Loucy (cell line): ENCODE measurements around the gene TNIP1.

Experiments used
- CTCF ChIP-seq: fragments of 200-600 bp; sonication (generic); conservative IDR thresholded peaks from 2 replicates; pipeline ENCODE4 v1.5.1; 2014; ENCODE audit warnings: mild to moderate bottlenecking, antibody characterized with exemption, low read length
- EZH2phosphoT487 ChIP-seq: fragments of 200-600 bp; IDR thresholded peaks from 2 replicates; pipeline ENCODE4 v1.6.1; 2018; ENCODE audit warnings: antibody characterized with exemption, mild to moderate bottlenecking, moderate library complexity, borderline replicate concordance

- TF ChIP-seq CTCF (no peak), EZH2phosphoT487 (no peak)
Measured at GRCh38 chr5:151087486-151087885, 6.7 kb upstream of the TNIP1 start.
